OCI-LY1 (cell line): ENCODE results near the gene LMF2.

Source experiments
- H2AFZ ChIP-seq: fragments of 200-600 bp; sonication (generic), shearing (Covaris generic); 2 replicates; pipeline ENCODE4 v1.6.0; 2014; ENCODE audit warnings: antibody characterized with exemption, mild to moderate bottlenecking, low read length
- H3F3A ChIP-seq: fragments of 200-600 bp; sonication (generic), shearing (Covaris generic); 2 replicates; pipeline ENCODE4 v1.6.0; 2014; ENCODE audit warnings: mild to moderate bottlenecking, antibody characterized with exemption, low read length, moderate library complexity; ENCODE audit not compliant: insufficient read depth
- H3K27ac ChIP-seq: fragments of 200-600 bp; sonication (generic); 2 replicates; pipeline ENCODE4 v1.5.1; 2014; ENCODE audit warnings: low read length, mixed run types, mild to moderate bottlenecking, low read depth; ENCODE audit not compliant: poor library complexity, severe bottlenecking
- H3K27me3 ChIP-seq: fragments of 200-600 bp; sonication (generic); 2 replicates; pipeline ENCODE4 v1.6.0; 2014; ENCODE audit warnings: antibody characterized with exemption, mild to moderate bottlenecking, low read length, moderate library complexity; ENCODE audit not compliant: insufficient read depth
- H3K36me3 ChIP-seq: fragments of 200-600 bp; sonication (generic); 2 replicates; pipeline ENCODE4 v1.6.1; 2014; ENCODE audit warnings: mild to moderate bottlenecking, antibody characterized with exemption, low read length, moderate library complexity, mixed read lengths; ENCODE audit not compliant: insufficient read depth
- H3K4me1 ChIP-seq: fragments of 200-600 bp; sonication (generic); 2 replicates; pipeline ENCODE4 v1.5.1; 2014; ENCODE audit warnings: mild to moderate bottlenecking, low read length, moderate library complexity; ENCODE audit not compliant: insufficient read depth, severe bottlenecking
- H3K4me2 ChIP-seq: fragments of 200-600 bp; sonication (generic), shearing (Covaris generic); 2 replicates; pipeline ENCODE4 v1.6.1; 2014; ENCODE audit warnings: low read length
- H3K4me3 ChIP-seq: fragments of 200-600 bp; sonication (generic); 2 replicates; pipeline ENCODE4 v1.5.1; 2014; ENCODE audit warnings: low read length, low read depth, mild to moderate bottlenecking, mixed read lengths; ENCODE audit not compliant: poor library complexity, severe bottlenecking
- H3K79me2 ChIP-seq: fragments of 200-600 bp; shearing (Covaris generic); 2 replicates; pipeline ENCODE4 v1.6.1; 2016; ENCODE audit warnings: mixed run types, low read length, mixed read lengths; ENCODE audit not compliant: insufficient read depth
- H3K9ac ChIP-seq: fragments of 200-600 bp; sonication (generic), shearing (Covaris generic); 2 replicates; pipeline ENCODE4 v1.6.1; 2014; ENCODE audit warnings: mild to moderate bottlenecking, low read length, mixed read lengths
- H3K9me2 ChIP-seq: fragments of 200-600 bp; sonication (generic), shearing (Covaris generic); 2 replicates; pipeline ENCODE4 v1.6.1; 2014; ENCODE audit warnings: low read depth, mild to moderate bottlenecking, low read length, mixed read lengths
- H3K9me3 ChIP-seq: fragments of 200-600 bp; shearing (Covaris generic); 2 replicates; pipeline ENCODE4 v1.6.1; 2014; ENCODE audit warnings: low read length, mixed read lengths
- H4K20me1 ChIP-seq: fragments of 200-600 bp; sonication (generic), shearing (Covaris generic); 2 replicates; pipeline ENCODE4 v1.6.0; 2016; ENCODE audit warnings: mild to moderate bottlenecking, low read length; ENCODE audit not compliant: insufficient read depth
- CTCF ChIP-seq: fragments of 200-600 bp; sonication (generic), shearing (Covaris generic); IDR thresholded peaks from 2 replicates; pipeline ENCODE4 v1.5.1; 2017; ENCODE audit warnings: mild to moderate bottlenecking, antibody characterized with exemption, low read length, moderate library complexity, mixed read lengths
- EZH2 ChIP-seq: fragments of 200-600 bp; sonication (generic), shearing (Covaris generic); IDR thresholded peaks from 2 replicates; pipeline ENCODE4 v1.8.0; 2017; ENCODE audit warnings: borderline replicate concordance, mixed run types, mild to moderate bottlenecking, antibody characterized with exemption, low read length, moderate library complexity, mixed read lengths

LMF2 gene

GRCh38 chr22:50479721-50480120, 27.8 kb downstream of the LMF2 start:
- H3K4me1 ChIP-seq = peaks cover 24% of the 10 kb centered on the region
- H3K27ac ChIP-seq = no peak overlapping the region
- H3F3A ChIP-seq = no peaks in the 10 kb centered on the region
- no peak overlapping the region for H3K4me2 ChIP-seq
- H3K9me2 ChIP-seq = no peaks in the 10 kb centered on the region
- no peaks in the 10 kb centered on the region for H4K20me1 ChIP-seq
- H3K9ac ChIP-seq = no peak overlapping the region
- H2AFZ ChIP-seq = no peak overlapping the region
- peaks cover 4% of the 10 kb centered on the region; the same call in 1 of the 2 replicates for H3K27me3 ChIP-seq
- H3K9me3 ChIP-seq = no peaks in the 10 kb centered on the region
- no peak overlapping the region for H3K4me3 ChIP-seq
- H3K36me3 ChIP-seq = no peaks in the 10 kb centered on the region
- H3K79me2 ChIP-seq = no peaks in the 10 kb centered on the region
- TF ChIP-seq CTCF (no peak), EZH2 (no peak)

GRCh38 chr22:50477923-50478322, 29.6 kb downstream of the LMF2 start:
- no peak overlapping the region for H3K27ac ChIP-seq
- H2AFZ ChIP-seq = no peak overlapping the region
- H3K4me1 ChIP-seq = peaks cover 25% of the 10 kb centered on the region
- H4K20me1 ChIP-seq = no peaks in the 10 kb centered on the region
- peaks cover 4% of the 10 kb centered on the region; the same call in 1 of the 2 replicates for H3K27me3 ChIP-seq
- no peak overlapping the region for H3K4me3 ChIP-seq
- no peaks in the 10 kb centered on the region for H3K9me3 ChIP-seq
- TF ChIP-seq CTCF = no peak
- no peak for TF ChIP-seq EZH2
- H3K9me2 ChIP-seq = no peaks in the 10 kb centered on the region
- H3K36me3 ChIP-seq = no peaks in the 10 kb centered on the region
- H3K4me2 ChIP-seq = no peak overlapping the region
- H3F3A ChIP-seq = no peaks in the 10 kb centered on the region
- peaks cover 11% of the 10 kb centered on the region for H3K79me2 ChIP-seq
- H3K9ac ChIP-seq = no peak overlapping the region

GRCh38 chr22:50476868-50477267, 30.6 kb downstream of the LMF2 start:
- H3K27ac ChIP-seq = no peak overlapping the region
- no peak overlapping the region for H2AFZ ChIP-seq
- no peak overlapping the region for H3K4me3 ChIP-seq
- H3K9ac ChIP-seq = no peak overlapping the region; the same call in 1 of the 2 replicates
- H3F3A ChIP-seq = no peaks in the 10 kb centered on the region
- no peaks in the 10 kb centered on the region for H3K9me2 ChIP-seq
- H3K79me2 ChIP-seq = peaks cover 22% of the 10 kb centered on the region
- TF ChIP-seq CTCF = no peak
- no peak for TF ChIP-seq EZH2
- H3K36me3 ChIP-seq = no peaks in the 10 kb centered on the region; the same call in 1 of the 2 replicates
- no peaks in the 10 kb centered on the region for H4K20me1 ChIP-seq
- no peaks in the 10 kb centered on the region for H3K9me3 ChIP-seq
- H3K4me2 ChIP-seq = no peak overlapping the region
- peaks cover 31% of the 10 kb centered on the region for H3K4me1 ChIP-seq
- peaks cover 4% of the 10 kb centered on the region; the same call in 1 of the 2 replicates for H3K27me3 ChIP-seq
